Activated T-cell treated with anti-CD3 and anti-CD28 coated beads, Interleukin-2, amount 50 U/mL, for 48 hours (primary cell): Measurements from ENCODE around the gene PPP2R2C.

ENCODE experiments used
- DNase-seq, 2 experiments: peaks; one replicate each; pipeline ENCODE4 v3.0.0-alpha.2; 2020

PPP2R2C gene

GRCh38 chr4:6359536-6360308 is 112.7 kb downstream of the PPP2R2C start:
- no peak for DNase-seq

GRCh38 chr4:6357476-6357875 is 114.9 kb downstream of the PPP2R2C start:
- DNase-seq, result no peak

- DNase-seq, result no peak
Observed at GRCh38 chr4:6356076-6356560, 116.3 kb downstream of the PPP2R2C start.

DNA sequence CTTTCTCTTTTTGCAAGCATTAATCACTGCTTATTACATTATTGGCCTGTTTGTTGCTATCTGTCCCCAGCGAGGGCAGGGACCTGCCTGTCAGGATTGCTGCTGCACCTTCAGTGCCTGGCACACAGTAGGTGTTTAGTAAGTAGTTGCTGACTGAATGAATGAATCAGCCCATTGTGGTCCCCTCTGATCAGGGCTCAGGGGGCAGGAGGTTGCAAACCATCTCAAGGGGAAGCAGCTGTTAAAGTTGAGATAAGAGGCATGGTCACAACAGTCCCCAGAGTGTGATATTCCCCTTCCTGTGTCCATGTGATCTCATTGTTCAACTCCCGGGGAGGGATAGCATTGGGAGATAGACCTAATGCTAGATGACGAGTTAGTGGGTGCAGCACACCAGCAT is 117.4 kb downstream of the PPP2R2C start:
- DNase-seq, result no peak

DNA sequence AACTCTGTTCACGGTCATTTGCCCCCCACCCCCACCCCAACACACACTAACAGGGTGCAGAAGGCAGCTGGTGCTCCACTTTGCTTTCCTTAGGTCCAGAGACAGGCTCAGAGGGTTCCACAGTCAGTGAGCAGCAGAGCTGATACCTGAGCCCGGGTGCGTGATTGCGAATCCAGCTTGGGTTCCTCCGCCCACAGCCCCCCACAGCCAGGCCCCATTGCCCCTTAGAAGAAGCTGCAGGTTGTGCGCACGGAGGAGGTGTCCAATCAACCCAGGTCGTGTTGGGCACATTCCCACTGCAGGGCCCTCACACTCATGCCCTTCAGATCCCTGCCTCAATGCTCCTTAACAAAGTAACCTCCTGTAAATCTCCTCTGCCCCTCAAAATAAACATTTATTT is 117.8 kb downstream of the PPP2R2C start:
- no peak for DNase-seq

- DNase-seq, result no peak
Observed at GRCh38 chr4:6354119-6354518, 118.3 kb downstream of the PPP2R2C start.

DNA sequence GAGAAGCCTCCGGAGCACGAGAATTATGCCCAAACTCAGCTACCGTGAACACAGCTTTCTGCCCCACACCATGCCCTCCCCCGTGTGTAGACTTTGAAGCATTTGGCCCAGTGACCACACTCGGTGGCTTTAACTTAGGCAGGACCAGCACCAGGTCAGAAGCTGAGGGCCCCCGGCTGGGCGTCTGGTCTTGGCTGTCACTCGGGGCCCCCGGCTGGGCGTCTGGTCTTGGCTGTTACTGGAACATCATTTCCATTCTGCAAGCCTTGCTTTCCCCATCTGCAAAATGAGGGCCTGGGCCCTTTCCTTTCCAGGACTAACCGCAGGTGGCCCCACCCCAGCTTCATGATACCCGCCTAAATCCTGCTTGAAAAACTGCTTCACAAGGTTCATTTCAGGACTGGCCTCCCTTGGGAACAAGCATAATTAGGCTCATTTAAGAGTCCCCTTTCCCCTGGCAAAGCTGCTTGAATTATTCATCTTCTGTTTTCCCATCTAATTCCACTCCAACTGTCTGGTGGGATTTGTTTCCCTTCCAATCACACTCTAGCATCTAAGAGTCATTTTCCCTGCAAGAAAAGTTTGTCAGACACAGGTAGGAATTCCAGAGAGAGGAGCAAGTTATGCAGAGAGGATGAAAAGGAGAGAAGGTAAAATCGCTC is 120.3 kb downstream of the PPP2R2C start:
- no peak for DNase-seq

DNA sequence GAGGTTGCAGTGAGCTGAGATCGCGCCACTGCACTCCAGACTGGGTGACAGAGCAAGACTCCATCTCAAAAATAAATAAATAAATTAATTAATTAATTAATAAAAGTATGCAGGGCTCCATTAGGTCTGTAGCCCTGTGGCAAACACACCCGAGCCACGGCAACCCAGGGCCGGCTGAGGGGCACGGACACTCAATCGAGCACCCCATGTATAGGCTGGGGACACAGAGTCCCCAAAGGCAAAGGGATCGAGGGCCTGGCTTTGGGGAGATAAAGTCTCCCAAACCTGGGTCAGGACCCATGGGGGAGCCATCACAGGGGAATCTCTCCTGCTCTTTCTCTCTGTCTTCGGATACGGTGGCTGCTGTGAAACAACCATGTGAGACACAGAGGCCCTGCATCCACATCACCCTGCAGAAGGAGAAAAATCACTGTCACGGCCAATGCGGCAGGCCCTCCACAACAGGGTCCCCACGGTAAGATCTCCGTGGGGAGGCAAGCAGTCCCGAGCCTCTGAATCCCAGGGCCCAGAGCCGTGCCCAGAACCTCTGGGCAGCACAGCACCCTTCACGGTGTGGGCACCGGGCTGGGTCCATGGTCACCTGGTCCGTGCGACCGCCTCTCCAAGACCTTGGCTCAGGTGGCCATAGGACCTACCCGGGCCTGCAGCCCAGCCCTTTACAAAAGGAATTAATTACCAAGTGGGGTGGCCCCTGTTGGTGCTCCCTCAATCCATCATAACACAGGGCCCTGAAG is 121.0 kb downstream of the PPP2R2C start:
- no peak for DNase-seq

DNA sequence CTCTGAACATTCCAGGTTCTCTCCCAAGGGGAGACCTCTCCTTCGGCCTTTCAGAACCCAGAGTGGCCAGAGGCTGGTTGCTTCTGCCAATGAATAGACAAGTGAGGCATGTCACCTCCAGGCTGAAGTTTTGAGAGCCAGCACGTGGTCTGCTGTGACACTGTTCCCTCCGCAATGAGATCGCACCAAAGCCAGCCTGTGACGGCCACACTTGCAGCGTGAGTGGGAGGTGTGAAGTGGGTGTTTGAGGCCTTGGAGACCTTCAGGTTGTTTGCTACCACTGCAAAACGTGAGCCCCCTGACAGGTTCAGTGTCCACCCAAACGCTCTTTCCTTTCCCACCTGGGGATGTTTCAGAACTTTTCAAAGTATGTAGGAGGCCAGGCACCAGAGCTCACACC is 121.8 kb downstream of the PPP2R2C start:
- DNase-seq, result no peak

GRCh38 chr4:6349896-6350603 is 122.4 kb downstream of the PPP2R2C start:
- DNase-seq, result no peak

- no peak for DNase-seq
Observed at GRCh38 chr4:6348408-6348807, 124.0 kb downstream of the PPP2R2C start.

- DNase-seq, result no peak
Observed at GRCh38 chr4:6347511-6348045, 124.8 kb downstream of the PPP2R2C start.

- DNase-seq, result no peak
Observed at GRCh38 chr4:6346373-6347110, 125.9 kb downstream of the PPP2R2C start.

GRCh38 chr4:6345866-6346265 is 126.5 kb downstream of the PPP2R2C start:
- DNase-seq, result no peak

GRCh38 chr4:6345096-6345830 is 127.2 kb downstream of the PPP2R2C start:
- no peak for DNase-seq

DNA sequence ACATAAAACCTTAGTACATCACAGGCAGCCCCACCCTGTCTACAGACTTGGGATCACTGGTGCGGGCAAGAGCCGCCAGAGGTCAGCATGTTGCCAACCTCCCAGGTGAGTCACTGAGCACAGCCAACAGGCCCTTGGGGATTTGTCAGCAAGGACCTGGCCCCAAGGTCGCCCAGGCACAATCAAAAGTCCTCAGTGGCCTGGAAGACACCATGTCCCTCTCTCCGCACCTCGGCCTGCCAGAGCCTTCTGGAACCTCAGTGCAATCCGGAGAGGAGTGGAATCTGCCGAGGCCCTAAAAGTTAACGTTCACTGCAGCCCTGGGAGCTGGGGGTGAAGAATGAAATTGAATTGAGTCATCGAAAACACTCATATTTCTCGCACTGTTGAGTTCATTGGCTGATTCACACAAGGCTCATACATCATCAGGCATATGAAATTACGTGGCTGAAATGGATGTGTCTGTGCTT is 128.4 kb downstream of the PPP2R2C start:
- DNase-seq, result peak in 1 of 2 experiments; percentile 22

DNA sequence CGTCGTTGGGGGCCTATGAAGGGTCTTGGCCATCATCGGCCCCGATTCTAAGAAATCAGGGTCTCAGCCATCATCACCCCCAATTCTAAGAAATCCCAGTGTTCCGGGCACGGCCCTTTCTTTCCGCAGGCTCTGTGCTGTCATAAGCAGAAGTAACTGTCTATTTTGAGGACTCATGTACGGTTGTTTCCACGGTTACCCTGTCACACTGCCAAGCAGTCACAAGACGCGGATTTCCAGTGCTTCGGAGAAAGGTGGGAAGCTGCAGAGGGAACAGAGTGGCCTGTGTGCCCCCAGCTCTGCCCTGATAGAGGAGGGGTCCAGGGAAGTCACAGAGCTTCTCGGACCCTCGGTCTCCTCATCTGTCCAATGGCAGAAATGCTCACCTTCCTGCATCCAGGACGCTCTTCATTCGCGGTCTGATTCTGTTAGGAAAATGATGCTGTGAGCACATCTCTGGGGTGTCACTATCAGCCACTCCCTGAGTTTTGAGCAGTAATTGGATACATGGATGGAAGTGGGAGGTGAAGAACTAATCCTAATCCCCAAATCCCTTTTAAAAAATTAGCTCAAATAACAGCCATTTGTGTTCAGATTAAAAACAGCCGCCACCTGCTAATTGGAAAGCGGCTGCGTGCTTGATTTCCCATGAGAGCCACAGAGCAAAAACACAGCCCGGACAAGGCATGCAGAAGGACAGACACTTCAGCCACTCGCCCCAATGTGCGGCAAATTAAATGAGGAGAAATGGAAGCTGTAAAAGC is 129.7 kb downstream of the PPP2R2C start:
- no peak for DNase-seq

DNA sequence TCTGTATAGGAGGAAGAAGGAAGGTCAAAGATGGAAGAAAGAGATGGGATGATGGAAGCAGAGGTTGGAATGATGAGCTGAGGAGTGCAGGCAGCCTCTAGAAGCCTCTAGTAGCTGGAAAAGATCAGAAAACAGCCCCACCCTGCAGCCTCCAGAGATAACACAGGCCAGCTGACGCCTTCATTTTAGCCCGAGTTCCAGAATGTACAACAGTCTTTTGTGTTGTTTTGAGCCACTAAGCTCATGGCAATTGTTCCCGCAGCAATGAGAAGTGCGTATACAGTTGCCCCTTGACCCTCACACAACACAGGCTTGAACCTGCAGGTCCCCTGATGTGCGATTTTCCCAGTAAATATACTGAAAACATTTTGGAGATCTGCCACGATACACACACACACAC is 130.7 kb downstream of the PPP2R2C start:
- DNase-seq, result no peak

DNA sequence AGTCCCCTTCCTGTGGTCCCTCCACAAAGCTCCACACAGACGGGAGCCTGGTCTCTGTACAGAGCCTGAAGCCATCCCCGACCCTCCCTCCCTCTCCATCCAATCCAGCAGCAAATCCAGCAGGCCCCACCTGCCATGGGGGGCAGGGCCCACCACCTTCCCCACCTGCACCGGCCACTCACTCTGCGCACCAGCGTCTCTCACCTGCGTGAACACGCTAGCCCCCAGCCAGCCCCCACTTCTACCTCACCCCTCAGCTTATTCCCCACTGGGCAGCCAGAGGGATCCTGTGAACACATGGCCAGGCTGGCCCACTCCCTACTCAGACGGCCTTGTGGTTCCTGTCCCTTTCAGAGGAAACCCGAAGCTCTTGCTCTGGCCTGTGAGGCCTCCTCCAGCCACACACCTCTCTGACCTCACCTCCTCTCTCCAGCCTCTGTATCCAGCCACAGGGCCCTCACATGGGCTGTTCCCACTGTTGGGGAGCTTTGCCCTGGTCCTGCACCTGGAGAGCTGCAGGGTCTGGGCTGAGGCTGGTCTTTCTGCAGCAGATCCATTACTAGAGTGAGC is 131.9 kb downstream of the PPP2R2C start:
- DNase-seq, result no peak
